IPS-18c (cell line): Measurements from ENCODE around the gene PCARE.

ENCODE experiments used
- H3K4me3 ChIP-seq: 2 replicates; pipeline ENCODE4 v1.7.0; 2013; ENCODE audit warnings: low read depth, mild to moderate bottlenecking, low read length, moderate library complexity; ENCODE audit not compliant: insufficient read depth
- H3K9me3 ChIP-seq: one replicate; pipeline ENCODE4 v1.6.1; 2013; ENCODE audit warnings: mild to moderate bottlenecking, low read length, moderate library complexity; ENCODE audit not compliant: control insufficient read depth, insufficient read depth

PCARE gene

GRCh38 chr2:29070526-29070925 is 3.8 kb downstream of the PCARE start:
- no peak overlapping the region for H3K4me3 ChIP-seq
- H3K9me3 ChIP-seq = no peaks in the 10 kb centered on the region

GRCh38 chr2:29068513-29068912 is 5.8 kb downstream of the PCARE start:
- H3K9me3 ChIP-seq = no peaks in the 10 kb centered on the region
- H3K4me3 ChIP-seq = no peak overlapping the region

GRCh38 chr2:29066997-29067605 is 7.2 kb downstream of the PCARE start:
- H3K9me3 ChIP-seq = no peaks in the 10 kb centered on the region
- H3K4me3 ChIP-seq = no peak overlapping the region

- no peak overlapping the region for H3K4me3 ChIP-seq
- no peaks in the 10 kb centered on the region for H3K9me3 ChIP-seq
These were observed 8.0 kb downstream of the PCARE start for GRCh38 chr2:29066271-29066860.

- Histone ChIP-seq H3K9me3 (no peaks in the 10 kb centered on the region), H3K4me3 (no peak overlapping the region)
These were observed 9.1 kb downstream of the PCARE start for GRCh38 chr2:29065068-29065811.

- Histone ChIP-seq H3K9me3 (no peaks in the 10 kb centered on the region), H3K4me3 (no peak overlapping the region)
These were observed 9.6 kb downstream of the PCARE start for GRCh38 chr2:29064746-29065067.

- Histone ChIP-seq H3K9me3 (no peaks in the 10 kb centered on the region), H3K4me3 (no peak overlapping the region)
These were observed 10.0 kb downstream of the PCARE start for GRCh38 chr2:29064346-29064715.

- no peak overlapping the region for H3K4me3 ChIP-seq
- no peaks in the 10 kb centered on the region for H3K9me3 ChIP-seq
These were observed 10.5 kb downstream of the PCARE start for GRCh38 chr2:29063646-29064345.

- H3K9me3 ChIP-seq = no peaks in the 10 kb centered on the region
- no peak overlapping the region for H3K4me3 ChIP-seq
These were observed 11.3 kb downstream of the PCARE start for GRCh38 chr2:29063056-29063455.

- no peaks in the 10 kb centered on the region for H3K9me3 ChIP-seq
- H3K4me3 ChIP-seq = no peak overlapping the region
These were observed 12.0 kb downstream of the PCARE start for GRCh38 chr2:29062371-29062770.

GRCh38 chr2:29061616-29062015 is 12.7 kb downstream of the PCARE start:
- no peaks in the 10 kb centered on the region for H3K9me3 ChIP-seq
- H3K4me3 ChIP-seq = no peak overlapping the region

- Histone ChIP-seq H3K9me3 (no peaks in the 10 kb centered on the region), H3K4me3 (no peak overlapping the region)
These were observed 13.1 kb downstream of the PCARE start for GRCh38 chr2:29061176-29061575.

- Histone ChIP-seq H3K4me3 (no peak overlapping the region), H3K9me3 (no peaks in the 10 kb centered on the region)
These were observed 13.9 kb downstream of the PCARE start for GRCh38 chr2:29060441-29060840.

- Histone ChIP-seq H3K4me3 (no peak overlapping the region), H3K9me3 (no peaks in the 10 kb centered on the region)
These were observed 14.7 kb downstream of the PCARE start for GRCh38 chr2:29059624-29060023.

- H3K9me3 ChIP-seq = no peaks in the 10 kb centered on the region
- no peak overlapping the region for H3K4me3 ChIP-seq
These were observed 17.3 kb downstream of the PCARE start for GRCh38 chr2:29057006-29057405.

- H3K4me3 ChIP-seq = no peak overlapping the region
- H3K9me3 ChIP-seq = no peaks in the 10 kb centered on the region
These were observed 17.9 kb downstream of the PCARE start for GRCh38 chr2:29056452-29056851.

GRCh38 chr2:29055601-29056000 is 18.7 kb downstream of the PCARE start:
- H3K4me3 ChIP-seq = no peak overlapping the region
- no peaks in the 10 kb centered on the region for H3K9me3 ChIP-seq

- no peaks in the 10 kb centered on the region for H3K9me3 ChIP-seq
- H3K4me3 ChIP-seq = no peak overlapping the region
These were observed 19.9 kb downstream of the PCARE start for GRCh38 chr2:29054430-29054829.
